Endothelial cell of umbilical vein (primary cell): ENCODE measurements around the gene SEPTIN10. TPM values are rescaled to one million over a fixed set of nuclear protein-coding genes. Genes with fewer than 3 reads are reported as not detected.

Experiments
- BruUV-seq: library from RNA; stranded (reverse); fragments of 400-500 nt; replicated peaks from 2 replicates; lab custom pipeline; 2021; lab: Mats Ljungman, UMichigan
- CTCF ChIA-PET: fragments of 300-600, 350-600 bp; sonication (Branson Sonifier 250); formaldehyde crosslinking; loops from one replicate; lab custom pipeline; 2021; ENCODE audit warnings: antibody characterized with exemption, inconsistent platforms; lab: Charles Lee
- POLR2A ChIA-PET: fragments of 300-600, 350-600 bp; sonication (Branson Sonifier 250); formaldehyde crosslinking; loops from one replicate; lab custom pipeline; 2021; ENCODE audit warnings: antibody characterized with exemption, inconsistent platforms; lab: Charles Lee
- DNase-seq: peaks from one replicate; pipeline ENCODE4 v3.0.0-alpha.2; 2011; ENCODE audit warnings: low read depth, low spot score
- FAIRE-seq: peaks from 2 replicates; lab custom pipeline; 2011; peaks lifted over from hg19 to GRCh38; lab: Jason Lieb, UNC
- H2AFZ ChIP-seq: 2 replicates; pipeline ENCODE4 v1.6.0; 2012; ENCODE audit warnings: low read depth, low read length, control low read depth, inconsistent platforms
- H3K27ac ChIP-seq: 2 replicates; pipeline ENCODE4 v1.5.1; 2011; ENCODE audit warnings: low read depth, mild to moderate bottlenecking, control low read depth, low read length, moderate library complexity; ENCODE audit not compliant: insufficient read depth
- H3K27me3 ChIP-seq, 2 experiments: 2 replicates each; pipeline versions ENCODE4 v1.6.0 to v1.6.1; 2011; ENCODE audit warnings: low read length in 2 of 2, mixed read lengths in 1 of 2; ENCODE audit not compliant: control insufficient read depth in 2 of 2, insufficient read depth in 2 of 2
- H3K36me3 ChIP-seq, 2 experiments: 2 replicates in 1 of 2; 3 replicates in 1 of 2; pipeline ENCODE4 v1.5.1; 2011; ENCODE audit warnings: low read length in 2 of 2, mild to moderate bottlenecking in 1 of 2, moderate library complexity in 1 of 2; ENCODE audit not compliant: control insufficient read depth in 2 of 2, insufficient read depth in 2 of 2; ENCODE audit errors: extremely low read depth in 1 of 2
- H3K4me1 ChIP-seq: 3 replicates; pipeline ENCODE4 v1.5.1; 2011; ENCODE audit warnings: mild to moderate bottlenecking, low read length; ENCODE audit not compliant: control insufficient read depth, insufficient read depth; ENCODE audit errors: extremely low read depth
- H3K4me2 ChIP-seq: 2 replicates; pipeline ENCODE4 v1.6.1; 2011; ENCODE audit warnings: low read length, control low read depth, mixed read lengths; ENCODE audit not compliant: insufficient read depth
- H3K4me3 ChIP-seq, 3 experiments: fragments of 200-600 bp in 1 of 3; sonication (generic), shearing (Covaris generic) in 1 of 3; replicated peaks in 1 of 3; 2 replicates each; pipeline ENCODE4 v1.5.1; 2011 to 2016; ENCODE audit warnings: control low read depth in 3 of 3, low read length in 3 of 3, mild to moderate bottlenecking in 2 of 3, inconsistent platforms in 1 of 3, low read depth in 1 of 3, moderate library complexity in 1 of 3; ENCODE audit not compliant: insufficient read depth in 1 of 3
- H3K79me2 ChIP-seq: 2 replicates; pipeline ENCODE4 v1.6.0; 2012; ENCODE audit warnings: low read length, inconsistent platforms; ENCODE audit not compliant: control insufficient read depth, insufficient read depth
- H3K9ac ChIP-seq: replicated peaks from 2 replicates; pipeline ENCODE3; 2011; ENCODE audit warnings: low read length, control low read depth; ENCODE audit not compliant: insufficient read depth; ENCODE audit errors: extremely low read depth
- H3K9me1 ChIP-seq: replicated peaks from 3 replicates; pipeline ENCODE4 v1.6.0; 2011; ENCODE audit warnings: mild to moderate bottlenecking, low read length; ENCODE audit not compliant: control insufficient read depth, insufficient read depth; ENCODE audit errors: extremely low read depth
- H3K9me3 ChIP-seq: replicated peaks from 2 replicates; pipeline ENCODE4 v1.5.1; 2012; ENCODE audit warnings: low read length, inconsistent platforms; ENCODE audit not compliant: control insufficient read depth, insufficient read depth
- H4K20me1 ChIP-seq: replicated peaks from 2 replicates; pipeline ENCODE3; 2011; ENCODE audit warnings: mild to moderate bottlenecking, low read length; ENCODE audit not compliant: control insufficient read depth, insufficient read depth; ENCODE audit errors: extremely low read depth
- CTCF ChIP-seq, 2 donors: IDR thresholded peaks; 1 replicate in 1 of 2; 2 replicates in 1 of 2; pipeline ENCODE4 v1.5.1; 2011; ENCODE audit warnings: low read length in 2 of 2, mild to moderate bottlenecking in 2 of 2, moderate library complexity in 2 of 2, control low read depth in 1 of 2, inconsistent platforms in 1 of 2, low read depth in 1 of 2; ENCODE audit not compliant: insufficient read depth in 1 of 2; ENCODE audit errors: extremely low read depth in 1 of 2
- EZH2 ChIP-seq: IDR thresholded peaks from 2 replicates; pipeline ENCODE4 v1.6.1; 2012; ENCODE audit warnings: borderline replicate concordance, low read depth, mild to moderate bottlenecking, moderate library complexity, low read length, inconsistent platforms; ENCODE audit not compliant: severe bottlenecking
- FOS ChIP-seq: IDR thresholded peaks from 2 replicates; pipeline ENCODE4 v1.6.1; 2011; ENCODE audit warnings: mild to moderate bottlenecking, low read length, moderate library complexity, borderline replicate concordance; ENCODE audit not compliant: insufficient read depth
- GATA2 ChIP-seq: IDR thresholded peaks from 2 replicates; pipeline ENCODE4 v1.7.0; 2011; ENCODE audit warnings: low read depth, mild to moderate bottlenecking, moderate library complexity, mixed read lengths, low read length; ENCODE audit not compliant: insufficient read length, insufficient read depth
- JUN ChIP-seq: IDR thresholded peaks from 2 replicates; pipeline ENCODE4 v1.6.1; 2011; ENCODE audit warnings: borderline replicate concordance, low read depth; ENCODE audit not compliant: insufficient read length, insufficient read depth
- MAX ChIP-seq: IDR thresholded peaks from 2 replicates; pipeline ENCODE4 v1.6.1; 2011; ENCODE audit not compliant: insufficient read depth, insufficient read length
- MYC ChIP-seq: IDR thresholded peaks from one replicate; pipeline ENCODE4 v1.6.1; 2011; ENCODE audit warnings: mild to moderate bottlenecking, low read depth, low read length
- POLR2A ChIP-seq: IDR thresholded peaks from 2 replicates; pipeline ENCODE4 v1.6.1; 2012; ENCODE audit warnings: low read depth, mild to moderate bottlenecking, control low read depth, low read length
- POLR2AphosphoS5 ChIP-seq: IDR thresholded peaks from 2 replicates; pipeline ENCODE4 v1.6.1; 2012; ENCODE audit warnings: low read depth, mild to moderate bottlenecking, control low read depth, low read length, moderate library complexity; ENCODE audit not compliant: insufficient read depth
- dilution Hi-C: fragments of 300-500 bp; cut with MboI; formaldehyde crosslinking; loops from one replicate; pipeline ENCODE4 v1.15.0; 2019; ENCODE audit warnings: low sequenced_read_pairs; ENCODE audit not compliant: extremely low pct_ligation_motif_present
- intact Hi-C: fragments of 100-400 bp; cut with micrococcal nuclease; formaldehyde crosslinking; loops from one replicate; pipeline ENCODE4 v1.10.0; 2022
- polyA plus RNA-seq, 4 experiments: library from polyadenylated mRNA; depleted of rRNA in 3 of 4; stranded (reverse) in 3 of 4; unstranded in 1 of 4; fragments of >200 nt; gene quantifications; 2 replicates each; pipeline versions ENCODE4 v1.2.1 to v1.2.3, GENCODE V29; 2011 to 2012; ENCODE audit warnings: missing spikeins in 1 of 4
- total RNA-seq: library from RNA; stranded (reverse); gene quantifications from 2 replicates; pipeline ENCODE4 v1.2.3, GENCODE V29; 2021

The SEPTIN10 gene
- total and polyA plus RNA-seq, 2 donors (not counting 3 experiments of a cell fraction or from before 2014, with no cell fraction given): 26.1 to 121 TPM

GRCh38 chr2:109630441-109631430 is 17.0 kb upstream of the SEPTIN10 start:
- TF ChIP-seq POLR2AphosphoS5 (no peak), MAX (no peak), JUN (no peak), POLR2A (no peak)
- no peak overlapping the region for H3K9ac ChIP-seq
- H3K9me1 ChIP-seq: no peaks in the 10 kb centered on the region
- dilution Hi-C loops: no loop called here
- POLR2A ChIA-PET: no interaction called here
- intact Hi-C loops: loop anchor here (10.0 kb wide), 1 partner anchor 546 kb away; no protein-coding TSS in a partner anchor
- no peaks in the 10 kb centered on the region for H3K36me3 ChIP-seq
- no TSS peak for BruUV-seq
- H3K27me3 ChIP-seq: peaks cover 0 to 3% of the 10 kb centered on the region in 2 experiments
- H3K4me3 ChIP-seq: no peak overlapping the region
- no peaks in the 10 kb centered on the region for H3K79me2 ChIP-seq
- CTCF ChIA-PET: interaction anchor here (1.3 kb wide), 1 partner anchor 44 kb away, joined by 3 read pairs; no protein-coding TSS in a partner anchor
- DNase-seq: no peak
- H3K4me1 ChIP-seq: no peaks in the 10 kb centered on the region
- no peak for FAIRE-seq
- H4K20me1 ChIP-seq: no peaks in the 10 kb centered on the region
- H3K9me3 ChIP-seq: no peaks in the 10 kb centered on the region
- H3K27ac ChIP-seq: no peak overlapping the region
- H3K4me2 ChIP-seq: no peak overlapping the region
- H2AFZ ChIP-seq: no peak overlapping the region

GRCh38 chr2:109629867-109630266 is 16.1 kb upstream of the SEPTIN10 start:
- DNase-seq (no peak), FAIRE-seq (no peak)
- no peak overlapping the region for H3K9ac ChIP-seq
- H3K27me3 ChIP-seq: peaks cover 0 to 3% of the 10 kb centered on the region in 2 experiments
- no peaks in the 10 kb centered on the region for H3K9me3 ChIP-seq
- H3K4me1 ChIP-seq: no peaks in the 10 kb centered on the region
- H2AFZ ChIP-seq: no peak overlapping the region
- no TSS peak for BruUV-seq
- dilution Hi-C loops (no loop called here), intact Hi-C loops (loop anchor here (10.0 kb wide), 1 partner anchor 545 kb away; no protein-coding TSS in a partner anchor)
- no peak overlapping the region for H3K4me2 ChIP-seq
- no peak overlapping the region for H3K27ac ChIP-seq
- ChIA-PET CTCF (interaction anchor here (1.3 kb wide), 1 partner anchor 44 kb away, joined by 3 read pairs; no protein-coding TSS in a partner anchor), POLR2A (no interaction called here)
- no peaks in the 10 kb centered on the region for H3K9me1 ChIP-seq
- no peaks in the 10 kb centered on the region for H3K79me2 ChIP-seq
- no peaks in the 10 kb centered on the region for H3K36me3 ChIP-seq
- no peak overlapping the region for H3K4me3 ChIP-seq
- no peaks in the 10 kb centered on the region for H4K20me1 ChIP-seq
- TF ChIP-seq POLR2A (no peak), FOS (no peak), JUN (no peak), CTCF (IDR thresholded peaks at IDR 0.05; ENCODE audit: extremely low read depth in 1 of 2, insufficient read depth in 1 of 2, low read depth in 1 of 2, low read length in 2 of 2) (no peak), POLR2AphosphoS5 (no peak), EZH2 (no peak), MAX (no peak), GATA2 (no peak), MYC (no peak)
